Epidermal melanocyte (primary cell): ENCODE measurements around the gene MBNL2.

Source experiments
- DNase-seq: peaks from one replicate; pipeline ENCODE4 v3.0.0; 2011; ENCODE audit warnings: low spot score; ENCODE audit not compliant: insufficient read length

The MBNL2 gene, protein sequence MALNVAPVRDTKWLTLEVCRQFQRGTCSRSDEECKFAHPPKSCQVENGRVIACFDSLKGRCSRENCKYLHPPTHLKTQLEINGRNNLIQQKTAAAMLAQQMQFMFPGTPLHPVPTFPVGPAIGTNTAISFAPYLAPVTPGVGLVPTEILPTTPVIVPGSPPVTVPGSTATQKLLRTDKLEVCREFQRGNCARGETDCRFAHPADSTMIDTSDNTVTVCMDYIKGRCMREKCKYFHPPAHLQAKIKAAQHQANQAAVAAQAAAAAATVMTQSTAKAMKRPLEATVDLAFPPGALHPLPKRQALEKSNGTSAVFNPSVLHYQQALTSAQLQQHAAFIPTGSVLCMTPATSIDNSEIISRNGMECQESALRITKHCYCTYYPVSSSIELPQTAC

GRCh38 chr13:97221989-97222700 is at the start of gene MBNL2:
Gene MBNL2, plus strand, starts transcription at chr13:97222333. Its CDS starts 53,903 bp downstream, at chr13:97276236.
- DNase-seq = peak; percentile 85

DNA sequence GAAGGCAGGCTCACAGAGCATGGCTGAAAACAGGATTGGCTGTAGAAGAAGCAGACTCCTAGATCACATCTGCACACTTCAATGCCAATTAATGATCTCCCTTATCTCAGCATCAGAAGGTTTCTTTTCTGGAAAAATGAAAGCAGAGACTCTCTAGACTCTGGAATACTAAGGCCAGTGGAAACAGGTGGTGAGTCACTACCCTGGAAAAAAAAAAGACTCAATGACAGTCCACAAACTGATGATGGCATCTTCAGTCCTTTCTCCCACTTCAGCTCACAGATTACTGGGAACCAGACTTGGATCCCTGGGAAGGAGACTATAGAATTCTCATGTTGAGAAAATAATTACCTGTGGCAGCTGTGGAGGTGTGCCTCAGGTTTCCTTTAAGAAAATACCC is 47.5 kb upstream of the MBNL2 start:
- DNase-seq = no peak

DNA sequence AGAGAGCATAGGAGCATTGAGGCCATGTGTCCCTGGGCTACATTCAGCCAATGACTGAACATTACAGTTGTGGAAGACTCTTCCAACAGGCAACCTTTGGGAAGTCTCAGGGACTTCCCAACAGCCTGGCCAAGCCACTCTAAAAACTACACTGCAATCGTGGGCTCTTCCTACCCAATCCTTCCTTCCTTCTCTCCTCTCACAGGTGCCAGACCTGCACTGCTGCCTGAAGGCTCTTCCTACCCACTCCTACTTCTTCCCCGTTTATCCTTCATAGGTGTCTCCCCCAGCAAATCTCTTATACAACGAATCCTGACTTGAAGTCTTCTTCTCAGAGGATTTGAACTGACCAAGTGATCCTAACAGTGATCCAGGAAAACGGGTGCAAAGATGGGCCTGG is 47.1 kb upstream of the MBNL2 start:
- no peak for DNase-seq

GRCh38 chr13:97179501-97179900 is 42.6 kb upstream of the MBNL2 start:
- no peak for DNase-seq

DNA sequence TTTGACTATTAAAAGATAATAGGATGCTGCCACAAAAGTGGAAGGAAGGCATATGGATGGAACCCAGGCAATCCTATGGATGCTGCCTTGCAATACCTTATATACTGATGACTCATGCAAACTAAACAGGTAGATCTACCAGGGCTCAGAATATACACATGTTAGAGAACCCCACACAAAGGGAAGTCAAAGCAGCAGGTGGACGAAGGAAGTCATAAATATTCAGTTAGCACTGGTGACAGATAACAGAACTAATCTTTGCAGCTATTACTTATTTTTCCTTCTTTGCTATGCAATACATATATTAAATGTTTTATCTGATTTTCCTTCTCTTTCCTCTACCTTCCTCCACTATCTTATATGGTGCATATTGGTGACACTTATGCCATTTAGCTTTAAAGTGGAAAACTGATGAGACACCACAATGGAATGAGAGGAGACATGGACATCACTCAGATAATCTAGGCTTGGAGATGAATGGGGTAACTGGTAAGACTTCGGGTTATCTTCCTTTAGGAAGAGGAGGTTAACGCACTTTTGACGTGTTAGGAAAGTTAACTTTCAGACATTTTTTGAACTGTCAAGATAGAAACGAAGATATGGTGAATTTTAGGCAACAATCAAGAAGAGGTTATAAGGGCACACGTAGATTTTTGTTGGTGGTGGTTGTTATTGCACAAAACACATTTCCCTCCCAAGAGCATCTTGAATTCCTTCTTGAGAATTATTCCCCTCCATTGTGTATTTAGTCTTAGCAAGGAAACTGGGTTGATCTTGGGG is 39.8 kb upstream of the MBNL2 start:
- DNase-seq = no peak

- DNase-seq = no peak
Observed at GRCh38 chr13:97185291-97185690, 36.8 kb upstream of the MBNL2 start.

GRCh38 chr13:97185751-97186150 is 36.4 kb upstream of the MBNL2 start:
- no peak for DNase-seq

GRCh38 chr13:97188207-97188606 is 33.9 kb upstream of the MBNL2 start:
- no peak for DNase-seq

DNA sequence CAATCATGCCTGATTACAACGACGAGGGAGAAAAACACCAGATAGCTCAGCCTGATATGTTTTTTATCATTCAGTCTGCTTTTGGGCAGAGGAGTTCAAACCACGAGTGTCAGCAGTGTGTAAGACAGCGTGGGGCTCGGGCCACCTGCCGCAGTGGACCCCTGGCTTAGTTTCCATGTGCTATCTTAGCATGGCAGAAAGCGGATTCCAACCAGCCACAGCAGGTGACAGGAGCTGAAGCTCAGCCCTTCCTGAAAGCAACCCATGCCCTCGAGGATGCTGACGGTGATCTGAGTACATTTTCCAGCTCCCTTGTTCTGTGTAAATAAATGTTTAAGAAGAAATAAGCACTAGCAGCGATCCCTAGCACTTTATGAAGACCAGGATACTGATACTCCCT is 32.2 kb upstream of the MBNL2 start:
- no peak for DNase-seq

GRCh38 chr13:97191142-97191541 is 31.0 kb upstream of the MBNL2 start:
- no peak for DNase-seq

GRCh38 chr13:97191615-97192014 is 30.5 kb upstream of the MBNL2 start:
- no peak for DNase-seq

- DNase-seq = no peak
Observed at GRCh38 chr13:97192166-97192565, 30.0 kb upstream of the MBNL2 start.

DNA sequence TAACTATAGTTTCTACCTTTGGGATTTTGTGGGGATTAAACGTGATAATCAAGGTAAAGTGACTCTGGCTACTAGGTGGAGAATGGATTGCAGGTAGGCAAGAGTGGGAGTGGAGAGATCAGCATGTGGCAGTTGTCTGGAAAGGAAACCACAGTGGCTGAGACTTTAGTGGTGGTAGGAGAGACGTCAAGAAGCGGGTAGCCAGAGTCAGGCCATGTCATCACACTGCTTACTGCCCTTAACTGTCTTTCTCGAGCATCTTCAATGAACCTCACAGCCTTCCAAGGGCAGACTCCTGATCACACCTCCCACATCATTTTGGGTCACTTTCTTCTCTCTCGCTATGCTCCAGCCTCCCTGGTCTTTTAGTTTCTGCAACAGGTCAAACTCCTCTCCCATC is 28.6 kb upstream of the MBNL2 start:
- DNase-seq = no peak

GRCh38 chr13:97194479-97194878 is 27.7 kb upstream of the MBNL2 start:
- DNase-seq = peak; percentile 26

- DNase-seq = no peak
Observed at GRCh38 chr13:97196340-97196739, 25.8 kb upstream of the MBNL2 start.

DNA sequence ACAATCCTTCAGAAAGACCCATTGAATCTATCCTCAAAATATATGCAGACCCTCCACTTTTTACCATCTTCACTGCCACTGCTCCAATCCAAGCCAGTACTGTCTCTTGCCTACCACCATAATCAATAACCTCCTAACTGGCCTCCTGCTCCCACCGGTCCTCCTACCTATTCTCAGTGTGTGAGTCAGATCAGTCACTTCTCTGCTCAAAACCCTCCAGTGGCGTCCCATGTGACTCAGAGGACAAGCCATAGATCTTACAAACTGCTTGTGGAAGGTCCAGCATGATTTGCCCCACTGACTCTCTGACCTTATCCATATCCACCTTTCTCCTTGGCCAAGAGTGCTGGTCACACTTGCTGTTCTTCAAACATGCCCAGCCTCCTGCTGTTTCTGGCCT is 23.4 kb upstream of the MBNL2 start:
- DNase-seq = no peak

GRCh38 chr13:97199451-97199850 is 22.7 kb upstream of the MBNL2 start:
- DNase-seq = no peak

GRCh38 chr13:97200081-97200942 is 21.8 kb upstream of the MBNL2 start:
- DNase-seq = no peak

GRCh38 chr13:97202761-97203160 is 19.4 kb upstream of the MBNL2 start:
- no peak for DNase-seq

GRCh38 chr13:97205465-97205864 is 16.7 kb upstream of the MBNL2 start:
- no peak for DNase-seq

- no peak for DNase-seq
Observed at GRCh38 chr13:97205982-97206381, 16.2 kb upstream of the MBNL2 start.
